Keratinocyte (primary cell): ENCODE data around the gene ORAI3. TPM values are rescaled to one million over a fixed set of nuclear protein-coding genes. Genes with fewer than 3 reads are reported as not detected.

Experiments used
- DNase-seq: peaks from one replicate; pipeline ENCODE4 v3.0.0-alpha.2; 2011; ENCODE audit warnings: low read depth, missing footprints, low spot score
- FAIRE-seq: peaks from 2 replicates; lab custom pipeline; 2011; peaks lifted over from hg19 to GRCh38; lab: Jason Lieb, UNC
- H2AFZ ChIP-seq: 2 replicates; pipeline ENCODE4 v1.6.0; 2012; ENCODE audit warnings: low read length, control low read depth, inconsistent platforms; ENCODE audit not compliant: control insufficient read depth
- H3K27ac ChIP-seq: 2 replicates; pipeline ENCODE4 v1.5.1; 2011; ENCODE audit warnings: low read length; ENCODE audit not compliant: control insufficient read depth, insufficient read depth
- H3K27me3 ChIP-seq: 3 replicates; pipeline ENCODE4 v1.6.0; 2011; ENCODE audit warnings: low read length; ENCODE audit not compliant: control insufficient read depth, insufficient read depth; ENCODE audit errors: extremely low read depth
- H3K36me3 ChIP-seq, 2 experiments: 2 replicates in 1 of 2; 3 replicates in 1 of 2; pipeline ENCODE4 v1.5.1; 2011; ENCODE audit warnings: low read length in 2 of 2, mild to moderate bottlenecking in 1 of 2; ENCODE audit not compliant: control insufficient read depth in 2 of 2, insufficient read depth in 2 of 2; ENCODE audit errors: extremely low read depth in 1 of 2
- H3K4me1 ChIP-seq: 3 replicates; pipeline ENCODE4 v1.5.1; 2011; ENCODE audit warnings: low read length; ENCODE audit not compliant: control insufficient read depth, insufficient read depth; ENCODE audit errors: extremely low read depth
- H3K4me2 ChIP-seq: 3 replicates; pipeline ENCODE4 v1.6.0; 2011; ENCODE audit warnings: low read depth, low read length; ENCODE audit not compliant: control insufficient read depth, insufficient read depth; ENCODE audit errors: extremely low read depth
- H3K4me3 ChIP-seq, 3 experiments: fragments of 200-600 bp in 1 of 3; sonication (generic) in 1 of 3; 2 replicates in 2 of 3; 3 replicates in 1 of 3; pipeline ENCODE4 v1.5.1; 2011 to 2016; ENCODE audit warnings: low read length in 3 of 3, mild to moderate bottlenecking in 3 of 3, control low read depth in 2 of 3, inconsistent platforms in 1 of 3, low read depth in 1 of 3, mixed read lengths in 1 of 3, mixed run types in 1 of 3, moderate library complexity in 1 of 3; ENCODE audit not compliant: control insufficient read depth in 2 of 3, insufficient read depth in 2 of 3; ENCODE audit errors: extremely low read depth in 1 of 3
- H3K79me2 ChIP-seq: 2 replicates; pipeline ENCODE4 v1.6.0; 2012; ENCODE audit warnings: low read length; ENCODE audit not compliant: control insufficient read depth, insufficient read depth
- H3K9ac ChIP-seq: 3 replicates; pipeline ENCODE4 v1.6.0; 2011; ENCODE audit warnings: low read length; ENCODE audit not compliant: control insufficient read depth, insufficient read depth; ENCODE audit errors: extremely low read depth
- H3K9me1 ChIP-seq: 3 replicates; pipeline ENCODE4 v1.6.0; 2011; ENCODE audit warnings: low read length; ENCODE audit not compliant: control insufficient read depth, insufficient read depth; ENCODE audit errors: extremely low read depth
- H3K9me3 ChIP-seq: 2 replicates; pipeline ENCODE4 v1.5.1; 2012; ENCODE audit warnings: low read depth, low read length; ENCODE audit not compliant: control insufficient read depth
- H4K20me1 ChIP-seq: 3 replicates; pipeline ENCODE4 v1.6.0; 2011; ENCODE audit warnings: low read length; ENCODE audit not compliant: control insufficient read depth, insufficient read depth; ENCODE audit errors: extremely low read depth
- CTCF ChIP-seq, 3 experiments: IDR thresholded peaks in 1 of 3; conservative IDR thresholded peaks in 1 of 3; optimal IDR thresholded peaks in 1 of 3; 2 replicates in 2 of 3; 3 replicates in 1 of 3; pipeline versions ENCODE3 to v1.5.1; 2011; ENCODE audit warnings: low read length in 3 of 3, mild to moderate bottlenecking in 3 of 3, moderate library complexity in 2 of 3, control low read depth in 1 of 3, inconsistent platforms in 1 of 3; ENCODE audit not compliant: insufficient read depth in 2 of 3; ENCODE audit errors: extremely low read depth in 1 of 3
- EZH2 ChIP-seq: IDR thresholded peaks from one replicate; pipeline ENCODE4 v1.6.1; 2012; ENCODE audit warnings: inconsistent platforms, mild to moderate bottlenecking, low read length, moderate library complexity
- dilution Hi-C: fragments of 300-500 bp; cut with MboI; formaldehyde crosslinking; loops from one replicate; pipeline ENCODE4 v1.7.0; 2020; ENCODE audit warnings: low sequenced_read_pairs; ENCODE audit not compliant: extremely low pct_ligation_motif_present
- polyA plus RNA-seq, 5 experiments: library from polyadenylated mRNA; depleted of rRNA in 3 of 5; stranded (reverse) in 3 of 5; stranded (forward) in 1 of 5; unstranded in 1 of 5; fragments of >200 nt; gene quantifications; 1 replicate in 1 of 5; 2 replicates in 3 of 5; 3 replicates in 1 of 5; pipeline versions ENCODE4 v1.2.1 to v1.2.3, GENCODE V29; 2011 to 2012; ENCODE audit warnings: missing spikeins in 2 of 5, low read depth in 1 of 5, low replicate concordance in 1 of 5

ORAI3 gene
- polyA plus RNA-seq, 1 donor (not counting 4 experiments of a cell fraction or from before 2014, with no cell fraction given), result 8.1 TPM

- Histone ChIP-seq H4K20me1 (no peaks in the 10 kb centered on the region), H3K4me2 (no peak overlapping the region), H2AFZ (no peak overlapping the region), H3K36me3 (peaks cover 0 to 1% of the 10 kb centered on the region in 2 experiments), H3K9ac (no peak overlapping the region), H3K9me3 (no peaks in the 10 kb centered on the region), H3K27ac (no peak overlapping the region), H3K4me1 (peaks cover 11% of the 10 kb centered on the region), H3K27me3 (no peaks in the 10 kb centered on the region), H3K4me3 (no peak overlapping the region), H3K79me2 (no peaks in the 10 kb centered on the region), H3K9me1 (no peaks in the 10 kb centered on the region)
- dilution Hi-C loops, result no loop called here
- TF ChIP-seq CTCF (optimal IDR thresholded peaks at IDR 0.05 in 1 of 3, IDR thresholded peaks at IDR 0.05 in 1 of 3, conservative IDR thresholded peaks at IDR 0.05 in 1 of 3; ENCODE audit: extremely low read depth in 1 of 3, insufficient read depth in 2 of 3, low read length in 3 of 3) (no peak), EZH2 (no peak)
- no peak for DNase-seq
- no peak for FAIRE-seq
Measured at GRCh38 chr16:30989469-30990047, 40.7 kb downstream of the ORAI3 start.

GRCh38 chr16:30990105-30990504 lies 41.2 kb downstream of the ORAI3 start:
- FAIRE-seq (no peak), DNase-seq (no peak)
- Histone ChIP-seq H4K20me1 (no peaks in the 10 kb centered on the region), H3K9ac (no peak overlapping the region), H3K79me2 (no peaks in the 10 kb centered on the region), H3K27ac (no peak overlapping the region), H3K4me1 (peaks cover 15% of the 10 kb centered on the region), H3K27me3 (no peaks in the 10 kb centered on the region), H3K9me1 (no peaks in the 10 kb centered on the region), H3K36me3 (peaks cover 0 to 1% of the 10 kb centered on the region in 2 experiments), H3K9me3 (no peaks in the 10 kb centered on the region), H2AFZ (no peak overlapping the region), H3K4me3 (no peak overlapping the region), H3K4me2 (no peak overlapping the region)
- no peak for TF ChIP-seq EZH2
- no peak for TF ChIP-seq CTCF (optimal IDR thresholded peaks at IDR 0.05 in 1 of 3, IDR thresholded peaks at IDR 0.05 in 1 of 3, conservative IDR thresholded peaks at IDR 0.05 in 1 of 3; ENCODE audit: extremely low read depth in 1 of 3, insufficient read depth in 2 of 3, low read length in 3 of 3)
- dilution Hi-C loops, result no loop called here
